ENCODE results near the gene NPM3. TPM values are rescaled to one million over a fixed set of nuclear protein-coding genes. Genes with fewer than 3 reads are reported as not detected.

NPM3 gene
- total and polyA plus RNA-seq, 2 of the 13 experiments (the other 11 are each of a cell fraction or from before 2014, with no cell fraction given), result 47.6 to 129 TPM

DNA sequence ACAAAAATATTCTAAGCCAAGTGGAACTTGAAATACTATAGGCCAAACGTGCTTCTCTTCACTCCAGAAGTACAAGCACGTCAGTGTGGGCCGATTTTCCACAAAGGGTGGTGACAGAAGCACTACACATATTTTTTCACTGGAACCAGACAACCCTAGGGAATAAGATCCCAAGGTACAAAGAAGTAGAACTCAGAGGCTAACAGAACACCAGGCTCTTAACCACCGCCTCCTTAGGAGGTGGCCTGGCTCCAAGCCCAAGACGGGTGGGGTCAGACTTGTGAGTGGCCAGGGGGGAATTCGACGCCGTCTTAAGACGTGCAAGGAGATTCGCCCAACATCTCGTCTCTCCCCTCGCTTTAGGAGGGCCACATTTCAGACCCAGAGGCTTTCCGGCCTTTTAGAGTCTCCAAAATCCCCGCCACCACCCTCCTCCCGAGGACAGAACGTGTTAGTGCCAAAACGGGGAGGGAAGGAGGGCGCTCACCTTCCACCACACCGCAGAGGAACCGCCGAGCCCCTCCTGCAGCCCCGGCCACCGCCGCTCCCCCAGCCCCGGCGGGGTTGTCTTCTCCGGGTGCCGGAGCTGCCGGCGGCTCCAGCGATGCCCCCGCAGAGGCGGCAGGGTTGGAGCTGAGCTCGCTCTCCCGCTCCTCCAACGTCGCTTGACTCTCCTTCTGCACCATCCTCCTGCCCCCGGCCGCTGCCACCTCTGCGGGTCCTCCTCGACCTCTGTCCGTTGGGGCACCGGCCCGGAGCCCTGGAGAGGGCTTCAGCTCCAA is 34.3 kb upstream of the NPM3 start:
- Histone ChIP-seq H3K79me2 (ENCODE audit: insufficient read depth, low read length) (peaks cover 68% of the 10 kb centered on the region), H4K20me1 (ENCODE audit: insufficient read depth, low read length) (peaks cover 46% of the 10 kb centered on the region), H3K27ac (ENCODE audit: extremely low read length, insufficient read depth, low read length) (peak overlapping the region; percentile 91), H3K9me3 (ENCODE audit: low read length) (no peaks in the 10 kb centered on the region), H3K36me3 (replicated peaks in 1 of 2; ENCODE audit: control insufficient read depth in 1 of 2, insufficient read depth in 2 of 2, low read length in 2 of 2) (peaks cover 0 to 7% of the 10 kb centered on the region in 2 experiments; a peak in 3 of 5 replicates), H3K4me1 (ENCODE audit: insufficient read depth, low read length) (peaks cover 38% of the 10 kb centered on the region), H3K9ac (ENCODE audit: insufficient read depth, low read depth, low read length) (peak overlapping the region; percentile 87), H2AFZ (ENCODE audit: low read length) (no peak overlapping the region), H3K4me2 (ENCODE audit: low read depth, low read length) (peak overlapping the region; percentile 94), H3K4me3 (replicated peaks in 1 of 3; ENCODE audit: insufficient read depth in 1 of 3, low read depth in 2 of 3, low read length in 3 of 3) (peak overlapping the region; percentile 81 to 95 (median 89)), H3K27me3 (ENCODE audit: control insufficient read depth in 1 of 2, insufficient read depth in 2 of 2, low read length in 2 of 2) (no peaks in the 10 kb centered on the region; a peak in 1 of 5 replicates)
- ChIA-PET POLR2A (interaction anchor here (0.7 to 2.3 kb wide), 8 partner anchors 13 to 297 kb away, joined by 3 to 17 read pairs (median 4); partner anchors contain the start of gene NPM3), CTCF (ENCODE audit: low intra/inter-chr PET ratio, low total read pairs) (no interaction called here)
- DNase-seq (ENCODE audit: low spot score) (no peak), FAIRE-seq (no peak), ATAC-seq (peak; percentile 47)
- intact Hi-C loops (cut with micrococcal nuclease; ENCODE audit: unreplicated experiment), result loop anchor here (2.0 to 10.0 kb wide), 2 partner anchors 19 to 687 kb away; partner anchors contain the start of genes ACTR1A and SUFU
- WGBS (ENCODE audit: low lambda C conversion rate), result 0% methylated on average over 12 of the region's 44 CpGs
- no TSS peak for BruUV-seq (replicated peaks)
- in situ Hi-C loops (cut with HindIII; ENCODE audit: extremely low pct_ligation_motif_present, low pct_unique_long_range_greater_than_20kb), result no loop called here
- TF ChIP-seq MBNL3 (CRISPR knock-in tag; conservative IDR thresholded peaks at IDR 0.05) (no peak), ZNF101 (CRISPR knock-in tag; IDR thresholded peaks at IDR 0.05; ENCODE audit: borderline replicate concordance, low read depth) (no peak), CREM (IDR thresholded peaks at IDR 0.05) (no peak), CREM (CRISPR knock-in tag; IDR thresholded peaks at IDR 0.05) (no peak), PHF20 (CRISPR knock-in tag; IDR thresholded peaks at IDR 0.05) (0 out of 2 replicates have a peak, but pooled peaks have one; percentile 28), ZNF577 (CRISPR knock-in tag; IDR thresholded peaks at IDR 0.05; ENCODE audit: borderline replicate concordance, low read depth) (no peak), FOXK1 (CRISPR knock-in tag; IDR thresholded peaks at IDR 0.05; ENCODE audit: borderline replicate concordance, low read depth) (no peak), FOXA3 (CRISPR knock-in tag; IDR thresholded peaks at IDR 0.05) (no peak), ZNF776 (CRISPR knock-in tag; IDR thresholded peaks at IDR 0.05) (no peak), KLF16 (CRISPR knock-in tag; IDR thresholded peaks at IDR 0.05) (no peak), ASH2L (IDR thresholded peaks at IDR 0.05; ENCODE audit: insufficient read length, low read depth, low read length) (peak; percentile 57), ESRRA (CRISPR knock-in tag; IDR thresholded peaks at IDR 0.05; ENCODE audit: low read depth) (no peak), ZEB1 (IDR thresholded peaks at IDR 0.05; ENCODE audit: insufficient replicate concordance, low read depth) (no peak), SIN3A (IDR thresholded peaks at IDR 0.05; ENCODE audit: borderline replicate concordance, low read depth, low read length) (0 out of 2 replicates have a peak, but pooled peaks have one; percentile 6), KDM3A (CRISPR knock-in tag; IDR thresholded peaks at IDR 0.05; ENCODE audit: low read depth) (peak; percentile 24; the same call in 1 of the 2 replicates)
- TF ChIP-seq, protein P1, sequence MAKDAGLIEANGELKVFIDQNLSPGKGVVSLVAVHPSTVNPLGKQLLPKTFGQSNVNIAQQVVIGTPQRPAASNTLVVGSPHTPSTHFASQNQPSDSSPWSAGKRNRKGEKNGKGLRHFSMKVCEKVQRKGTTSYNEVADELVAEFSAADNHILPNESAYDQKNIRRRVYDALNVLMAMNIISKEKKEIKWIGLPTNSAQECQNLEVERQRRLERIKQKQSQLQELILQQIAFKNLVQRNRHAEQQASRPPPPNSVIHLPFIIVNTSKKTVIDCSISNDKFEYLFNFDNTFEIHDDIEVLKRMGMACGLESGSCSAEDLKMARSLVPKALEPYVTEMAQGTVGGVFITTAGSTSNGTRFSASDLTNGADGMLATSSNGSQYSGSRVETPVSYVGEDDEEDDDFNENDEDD (CRISPR knock-in tag; IDR thresholded peaks at IDR 0.05; ENCODE audit: borderline replicate concordance), result no peak
- TF ChIP-seq, protein P2, sequence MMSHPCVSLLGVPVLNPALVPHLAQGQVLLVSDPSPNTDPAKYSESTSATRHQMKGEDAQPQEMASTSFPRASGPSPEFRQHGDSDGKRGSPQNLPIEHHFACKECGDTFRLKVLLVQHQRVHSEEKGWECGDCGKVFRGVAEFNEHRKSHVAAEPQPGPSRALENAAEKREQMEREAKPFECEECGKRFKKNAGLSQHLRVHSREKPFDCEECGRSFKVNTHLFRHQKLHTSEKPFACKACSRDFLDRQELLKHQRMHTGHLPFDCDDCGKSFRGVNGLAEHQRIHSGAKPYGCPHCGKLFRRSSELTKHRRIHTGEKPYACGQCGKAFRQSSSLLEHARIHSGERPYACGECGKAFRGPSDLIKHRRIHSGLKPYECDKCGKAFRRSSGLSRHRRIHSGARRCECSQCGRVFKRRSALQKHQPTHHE (CRISPR knock-in tag; IDR thresholded peaks at IDR 0.05; ENCODE audit: borderline replicate concordance), result no peak
- TF ChIP-seq, protein P3, sequence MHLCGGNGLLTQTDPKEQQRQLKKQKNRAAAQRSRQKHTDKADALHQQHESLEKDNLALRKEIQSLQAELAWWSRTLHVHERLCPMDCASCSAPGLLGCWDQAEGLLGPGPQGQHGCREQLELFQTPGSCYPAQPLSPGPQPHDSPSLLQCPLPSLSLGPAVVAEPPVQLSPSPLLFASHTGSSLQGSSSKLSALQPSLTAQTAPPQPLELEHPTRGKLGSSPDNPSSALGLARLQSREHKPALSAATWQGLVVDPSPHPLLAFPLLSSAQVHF (CRISPR knock-in tag; IDR thresholded peaks at IDR 0.05), result no peak
- TF ChIP-seq, protein P4, sequence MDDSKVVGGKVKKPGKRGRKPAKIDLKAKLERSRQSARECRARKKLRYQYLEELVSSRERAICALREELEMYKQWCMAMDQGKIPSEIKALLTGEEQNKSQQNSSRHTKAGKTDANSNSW (CRISPR knock-in tag; IDR thresholded peaks at IDR 0.05; ENCODE audit: borderline replicate concordance), result 0 out of 2 replicates have a peak, but pooled peaks have one; percentile 54

All from HepG2 (cell line).